Left ventricle myocardium inferior (tissue), 1 donor: ENCODE results near the gene NCLN. TPM values are rescaled to one million over a fixed set of nuclear protein-coding genes. Genes with fewer than 3 reads are reported as not detected.

Experiments
- DNase-seq: peaks from one replicate; pipeline ENCODE4 v3.0.0-alpha.2; 2020
- H3K27ac ChIP-seq: fragments of 200-600 bp; replicated peaks from 2 replicates; pipeline ENCODE4 v1.8.0; 2021
- H3K27me3 ChIP-seq: fragments of 200-600 bp; 2 replicates; pipeline ENCODE4 v1.8.0; 2021; ENCODE audit warnings: low read depth
- H3K36me3 ChIP-seq: fragments of 200-600 bp; 2 replicates; pipeline ENCODE4 v1.8.0; 2021
- H3K4me1 ChIP-seq: fragments of 200-600 bp; 2 replicates; pipeline ENCODE4 v1.8.0; 2021
- H3K4me3 ChIP-seq: fragments of 200-600 bp; 2 replicates; pipeline ENCODE4 v1.8.0; 2021; ENCODE audit warnings: mild to moderate bottlenecking, moderate library complexity
- H3K9me3 ChIP-seq: fragments of 200-600 bp; replicated peaks from 2 replicates; pipeline ENCODE4 v1.8.0; 2021
- intact Hi-C: fragments of 100-400 bp; cut with micrococcal nuclease; formaldehyde crosslinking; loops from one replicate; pipeline ENCODE4 v1.11.0; 2022
- total RNA-seq: library from RNA; stranded (reverse); fragmentation: NEBNext Ultra II Directional; extraction: Animal tissue kit (Norgen Biotek cat#: 25700); gene quantifications from one replicate; pipeline ENCODE4 v1.2.1, GENCODE V29; 2021
- TF ChIP-seq, protein P1 (sequence below): fragments of 200-600 bp; IDR thresholded peaks from 2 replicates; pipeline ENCODE4 v1.8.0; 2021; ENCODE audit warnings: antibody characterized with exemption, mild to moderate bottlenecking, borderline replicate concordance
- donor health status: DM: no; HTN: yes; CAD: no; lungs with severe emphysema.

Gene NCLN
- total RNA-seq, 1 donor from 2014 or later: 28.3 TPM

DNA sequence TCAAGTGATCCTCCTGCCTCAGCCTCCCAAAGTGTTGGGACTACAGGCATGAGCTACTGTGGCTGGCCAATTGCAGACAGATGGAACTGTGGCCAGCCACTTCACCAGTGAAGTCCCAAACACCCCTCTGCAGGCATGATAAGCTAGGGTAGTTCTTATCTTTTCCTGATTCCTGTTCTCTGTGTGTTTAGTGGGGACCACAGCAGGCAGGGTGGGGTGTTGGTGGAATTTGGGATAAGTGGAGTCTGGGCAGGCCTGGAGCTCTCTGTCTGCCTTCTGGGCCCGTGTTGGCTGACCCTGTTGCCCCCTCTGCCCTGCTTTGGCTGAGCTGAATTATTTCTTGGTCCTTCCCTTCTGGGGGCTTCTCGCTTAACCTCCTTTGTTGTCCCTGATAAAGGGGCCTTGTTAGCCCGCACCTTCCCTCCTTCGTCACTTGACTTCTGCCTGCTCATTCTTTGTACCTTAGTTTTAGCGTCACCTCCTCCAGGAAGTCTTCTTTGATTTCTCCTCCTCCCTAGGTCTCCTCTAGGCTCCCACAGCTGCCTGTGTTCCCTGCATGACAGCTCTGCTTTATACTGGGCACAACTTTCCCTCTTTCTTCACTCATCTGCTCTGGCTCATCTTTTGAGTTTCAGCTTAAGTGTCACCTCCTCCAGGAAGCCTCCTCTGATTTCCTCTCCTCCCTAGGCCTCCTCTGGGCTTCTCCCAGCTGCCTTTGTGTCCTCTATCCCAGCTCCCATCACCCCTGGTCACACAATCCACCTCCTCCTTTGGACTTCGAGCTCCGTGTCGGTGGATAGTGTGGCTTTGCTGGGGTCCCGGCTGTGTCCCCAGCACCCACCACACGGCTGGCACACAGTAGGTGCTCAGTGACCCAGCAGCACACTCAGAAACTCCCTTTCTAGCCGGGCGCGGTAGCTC is 1.7 kb upstream of the NCLN start:
- intact Hi-C loops: no loop called here
- no peaks in the 10 kb centered on the region for H3K9me3 ChIP-seq
- no peak overlapping the region for H3K4me3 ChIP-seq
- no peaks in the 10 kb centered on the region for H3K27me3 ChIP-seq
- no peaks in the 10 kb centered on the region for H3K36me3 ChIP-seq
- H3K27ac ChIP-seq: no peak overlapping the region
- TF ChIP-seq, protein P1, sequence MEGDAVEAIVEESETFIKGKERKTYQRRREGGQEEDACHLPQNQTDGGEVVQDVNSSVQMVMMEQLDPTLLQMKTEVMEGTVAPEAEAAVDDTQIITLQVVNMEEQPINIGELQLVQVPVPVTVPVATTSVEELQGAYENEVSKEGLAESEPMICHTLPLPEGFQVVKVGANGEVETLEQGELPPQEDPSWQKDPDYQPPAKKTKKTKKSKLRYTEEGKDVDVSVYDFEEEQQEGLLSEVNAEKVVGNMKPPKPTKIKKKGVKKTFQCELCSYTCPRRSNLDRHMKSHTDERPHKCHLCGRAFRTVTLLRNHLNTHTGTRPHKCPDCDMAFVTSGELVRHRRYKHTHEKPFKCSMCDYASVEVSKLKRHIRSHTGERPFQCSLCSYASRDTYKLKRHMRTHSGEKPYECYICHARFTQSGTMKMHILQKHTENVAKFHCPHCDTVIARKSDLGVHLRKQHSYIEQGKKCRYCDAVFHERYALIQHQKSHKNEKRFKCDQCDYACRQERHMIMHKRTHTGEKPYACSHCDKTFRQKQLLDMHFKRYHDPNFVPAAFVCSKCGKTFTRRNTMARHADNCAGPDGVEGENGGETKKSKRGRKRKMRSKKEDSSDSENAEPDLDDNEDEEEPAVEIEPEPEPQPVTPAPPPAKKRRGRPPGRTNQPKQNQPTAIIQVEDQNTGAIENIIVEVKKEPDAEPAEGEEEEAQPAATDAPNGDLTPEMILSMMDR: no peak
- H3K4me1 ChIP-seq: peaks cover 35% of the 10 kb centered on the region
- DNase-seq: no peak

DNA sequence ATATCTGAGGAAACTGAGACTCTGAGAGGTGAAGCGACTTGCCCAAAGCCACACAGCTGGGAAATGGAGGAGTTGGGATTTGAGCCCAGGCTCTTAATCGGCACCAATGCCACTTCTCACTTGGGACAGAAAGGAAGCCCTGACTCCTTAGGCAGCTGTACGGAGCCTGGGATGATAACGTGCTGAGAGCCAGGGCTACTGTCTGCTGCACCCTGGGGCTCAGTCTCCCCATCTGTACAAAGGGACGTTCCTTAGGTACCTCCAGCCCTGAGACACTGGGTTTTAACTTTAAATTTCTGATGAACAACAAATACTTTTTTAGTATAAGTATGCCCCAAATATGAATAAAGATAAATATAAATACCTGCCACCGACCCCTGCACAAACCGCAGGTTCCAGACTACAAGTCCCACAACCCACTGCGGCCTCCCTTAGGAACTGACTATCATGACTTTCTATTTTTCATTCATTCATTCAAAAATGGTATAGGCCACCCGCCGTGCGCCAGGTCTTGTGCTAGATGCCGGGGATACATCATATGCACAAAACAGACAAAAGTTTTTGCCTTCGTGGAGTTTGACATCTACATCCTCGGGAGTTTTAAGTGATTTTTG is 776 bp upstream of the NCLN start:
- H3K4me3 ChIP-seq: peak overlapping the region; percentile 87
- H3K36me3 ChIP-seq: no peaks in the 10 kb centered on the region
- DNase-seq: peak; percentile 70
- peaks cover 43% of the 10 kb centered on the region for H3K4me1 ChIP-seq
- peak overlapping the region; percentile 92 for H3K27ac ChIP-seq
- intact Hi-C loops: no loop called here
- TF ChIP-seq, protein P1: no peak
- no peaks in the 10 kb centered on the region for H3K9me3 ChIP-seq
- H3K27me3 ChIP-seq: no peaks in the 10 kb centered on the region

DNA sequence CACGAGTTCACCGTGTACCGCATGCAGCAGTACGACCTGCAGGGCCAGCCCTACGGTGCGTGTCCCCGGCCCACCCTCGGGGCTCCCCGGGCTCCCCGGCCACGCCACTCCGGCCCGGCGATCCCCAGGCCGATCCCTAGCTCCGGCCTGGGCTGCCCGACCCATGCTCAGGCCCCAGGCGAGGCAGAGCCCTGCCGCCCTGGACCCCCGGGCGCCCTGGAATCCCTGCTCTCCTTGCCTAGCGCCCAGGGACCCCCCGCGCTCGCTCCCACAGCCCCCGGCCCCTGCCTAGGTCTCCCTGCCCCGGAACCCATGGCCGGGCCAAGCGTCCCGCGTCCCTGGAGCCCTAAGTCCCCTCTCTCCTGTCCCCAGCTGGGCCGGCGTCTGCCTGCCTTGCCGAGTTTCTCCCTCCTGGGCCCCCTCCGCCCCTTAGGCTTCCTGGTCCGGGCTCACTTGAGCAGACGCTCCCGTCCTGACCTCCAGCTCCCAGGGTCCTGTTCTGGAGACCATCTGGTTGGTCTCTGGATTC is 494 bp downstream of the NCLN start:
- DNase-seq: no peak
- no peaks in the 10 kb centered on the region for H3K27me3 ChIP-seq
- peaks cover 44% of the 10 kb centered on the region for H3K4me1 ChIP-seq
- no peaks in the 10 kb centered on the region for H3K36me3 ChIP-seq
- H3K9me3 ChIP-seq: no peaks in the 10 kb centered on the region
- H3K4me3 ChIP-seq: peak overlapping the region; percentile 87
- TF ChIP-seq, protein P1: no peak
- H3K27ac ChIP-seq: peak overlapping the region; percentile 92
- intact Hi-C loops: no loop called here

DNA sequence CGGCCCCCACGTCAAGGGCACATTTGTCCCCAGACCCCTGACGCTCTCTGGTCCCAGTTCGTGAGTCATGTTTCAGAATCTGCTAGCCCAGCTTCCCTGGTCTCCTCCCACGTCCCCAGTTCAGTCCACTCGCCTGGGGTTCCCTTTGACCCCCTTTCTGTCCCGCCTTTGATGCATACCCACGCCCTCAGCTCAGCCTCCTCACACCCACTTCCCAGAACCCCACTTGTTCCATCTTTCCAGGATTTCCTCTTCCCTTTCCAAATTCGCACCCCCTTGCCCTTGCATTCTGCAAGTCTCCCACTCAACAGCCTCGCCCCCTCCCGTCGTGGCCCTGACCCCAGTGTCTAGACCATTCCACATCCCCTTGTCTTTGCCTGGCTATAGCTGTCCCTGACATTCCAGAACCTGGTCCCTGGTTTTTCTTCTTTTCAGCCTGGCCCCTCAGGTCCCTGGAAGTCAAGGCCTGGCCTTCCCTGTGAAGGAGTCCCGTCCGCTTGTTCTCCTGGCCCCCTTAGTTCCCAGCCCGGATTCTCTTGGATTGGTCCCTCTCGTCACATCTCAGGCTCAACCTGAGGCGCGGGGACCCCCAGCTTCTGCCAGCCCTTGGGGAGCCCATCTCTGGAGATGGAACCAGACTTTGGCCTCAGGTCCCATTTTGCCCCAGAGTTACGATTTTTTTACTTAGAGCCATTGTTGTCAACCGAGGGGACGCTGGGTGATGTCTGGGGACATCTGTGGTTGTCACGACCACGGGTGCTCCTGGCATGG is 1.3 kb downstream of the NCLN start:
- H3K4me1 ChIP-seq: peaks cover 44% of the 10 kb centered on the region
- intact Hi-C loops: no loop called here
- no peaks in the 10 kb centered on the region for H3K9me3 ChIP-seq
- TF ChIP-seq, protein P1: no peak
- no peaks in the 10 kb centered on the region for H3K27me3 ChIP-seq
- H3K36me3 ChIP-seq: no peaks in the 10 kb centered on the region
- no peak for DNase-seq
- H3K27ac ChIP-seq: no peak overlapping the region
- H3K4me3 ChIP-seq: peak overlapping the region; percentile 87
